A673 (cell line): ENCODE measurements around the gene ARSG. TPM values are rescaled to one million over a fixed set of nuclear protein-coding genes. Genes with fewer than 3 reads are reported as not detected.
"Not testable (repeated sequence)": the region's sequence is repeated elsewhere in the genome, so short reads cannot be mapped to it uniquely, and the experiment has no call there.

Source experiments
- BruUV-seq: library from RNA; stranded (reverse); fragments of 400-500 nt; replicated peaks from 2 replicates; lab custom pipeline; 2021; lab: Mats Ljungman, UMichigan
- CTCF ChIA-PET: fragments of 300-600 bp; sonication (Branson Sonifier 250); formaldehyde crosslinking; loops from one replicate; lab custom pipeline; 2022; ENCODE audit warnings: antibody characterized with exemption; lab: Charles Lee
- POLR2A ChIA-PET: fragments of 300-600 bp; sonication (Branson Sonifier 250); formaldehyde crosslinking; loops from one replicate; lab custom pipeline; 2022; ENCODE audit warnings: antibody characterized with exemption; ENCODE audit not compliant: low non-redundant PET; lab: Charles Lee
- DNase-seq: peaks from one replicate; pipeline ENCODE4 v3.0.0-alpha.2; 2015; ENCODE audit warnings: low spot score
- H3K27ac ChIP-seq: fragments of 200-600 bp; sonication (generic); 2 replicates; pipeline ENCODE4 v1.5.1; 2016; ENCODE audit warnings: mixed run types, low read depth, mild to moderate bottlenecking, mixed read lengths, antibody characterized with exemption, low read length; ENCODE audit not compliant: poor library complexity, severe bottlenecking
- H3K27me3 ChIP-seq: fragments of 200-600 bp; sonication (generic); replicated peaks from 2 replicates; pipeline ENCODE4 v1.6.1; 2017; ENCODE audit warnings: mixed run types, low read depth, mild to moderate bottlenecking, mixed read lengths, antibody characterized with exemption, low read length; ENCODE audit not compliant: insufficient read depth, poor library complexity
- H3K36me3 ChIP-seq: fragments of 200-600 bp; sonication (generic); 2 replicates; pipeline ENCODE4 v1.6.1; 2016; ENCODE audit warnings: mixed run types, mild to moderate bottlenecking, mixed read lengths, antibody characterized with exemption, low read length; ENCODE audit not compliant: insufficient read depth, poor library complexity, severe bottlenecking
- H3K4me1 ChIP-seq: fragments of 200-600 bp; sonication (generic); 2 replicates; pipeline ENCODE4 v1.6.1; 2017; ENCODE audit warnings: mixed run types, mild to moderate bottlenecking, mixed read lengths, antibody characterized with exemption, low read length; ENCODE audit not compliant: insufficient read depth, poor library complexity, severe bottlenecking
- H3K4me3 ChIP-seq: fragments of 200-600 bp; sonication (generic); 2 replicates; pipeline ENCODE4 v1.5.1; 2016; ENCODE audit warnings: low read depth, mixed run types, mild to moderate bottlenecking, mixed read lengths, low read length; ENCODE audit not compliant: poor library complexity, severe bottlenecking
- H3K9me3 ChIP-seq: fragments of 200-600 bp; sonication (generic); 2 replicates; pipeline ENCODE4 v1.6.1; 2016; ENCODE audit warnings: mixed run types, low read depth, mild to moderate bottlenecking, mixed read lengths, antibody characterized with exemption, low read length; ENCODE audit not compliant: poor library complexity, severe bottlenecking
- CTCF ChIP-seq: fragments of 300-800, 200-600 bp; sonication (generic); conservative IDR thresholded peaks from 2 replicates; pipeline ENCODE4 v1.5.1; 2017; ENCODE audit warnings: low read depth, mild to moderate bottlenecking, antibody characterized with exemption, low read length, moderate library complexity, mixed read lengths
- EZH2 ChIP-seq: fragments of 200-600 bp; sonication (generic); IDR thresholded peaks from 2 replicates; pipeline ENCODE4 v1.6.1; 2017; ENCODE audit warnings: borderline replicate concordance, low read depth, mild to moderate bottlenecking, mixed read lengths, antibody characterized with exemption, low read length; ENCODE audit not compliant: poor library complexity, severe bottlenecking
- intact Hi-C: fragments of 100-400 bp; cut with micrococcal nuclease; formaldehyde crosslinking; loops from one replicate; pipeline ENCODE4 v1.10.0; 2022; ENCODE audit not compliant: unreplicated experiment
- total RNA-seq: library from RNA; stranded (reverse); gene quantifications from 2 replicates; pipeline ENCODE4 v1.2.3, GENCODE V29; 2021

Gene ARSG
- total RNA-seq, 1 experiment from 2014 or later: 1.0 TPM

- POLR2A ChIA-PET: interaction anchor here (0.6 to 0.7 kb wide), 2 partner anchors 9 to 960 kb away, joined by 6 to 10 read pairs; no protein-coding TSS in a partner anchor
- H3K27ac ChIP-seq: no peak overlapping the region
- CTCF ChIA-PET: no interaction called here
- intact Hi-C loops: no loop called here
- TF ChIP-seq CTCF (no peak), EZH2 (no peak)
- no peaks in the 10 kb centered on the region for H3K27me3 ChIP-seq
- no peaks in the 10 kb centered on the region for H3K9me3 ChIP-seq
- no peak overlapping the region for H3K4me3 ChIP-seq
- H3K4me1 ChIP-seq: no peaks in the 10 kb centered on the region
- no TSS peak for BruUV-seq
- no peak for DNase-seq
- H3K36me3 ChIP-seq: peaks cover 27% of the 10 kb centered on the region
Measured at GRCh38 chr17:68255731-68256538, 35.4 kb upstream of the ARSG start.

- H3K4me1 ChIP-seq, H3K27ac ChIP-seq, H3K9me3 ChIP-seq, POLR2A ChIA-PET, BruUV-seq, CTCF ChIA-PET, intact Hi-C loops, H3K4me3 ChIP-seq, DNase-seq, H3K27me3 ChIP-seq: not testable (repeated sequence)
- H3K36me3 ChIP-seq: peaks cover 20% of the 10 kb centered on the region
Measured at GRCh38 chr17:68256701-68257100, 34.6 kb upstream of the ARSG start.

- TF ChIP-seq EZH2 (no peak), CTCF (no peak)
- BruUV-seq: no TSS peak
- ChIA-PET CTCF (no interaction called here), POLR2A (no interaction called here)
- no peak overlapping the region for H3K4me3 ChIP-seq
- intact Hi-C loops: no loop called here
- no peaks in the 10 kb centered on the region for H3K9me3 ChIP-seq
- no peaks in the 10 kb centered on the region for H3K27me3 ChIP-seq
- DNase-seq: no peak
- peaks cover 14% of the 10 kb centered on the region for H3K36me3 ChIP-seq
- no peak overlapping the region for H3K27ac ChIP-seq
- no peaks in the 10 kb centered on the region for H3K4me1 ChIP-seq
Measured at GRCh38 chr17:68257934-68258333, 33.4 kb upstream of the ARSG start.

GRCh38 chr17:68258890-68259647 lies 32.2 kb upstream of the ARSG start:
- H3K4me1 ChIP-seq, H3K27ac ChIP-seq, H3K27me3 ChIP-seq, CTCF ChIA-PET, intact Hi-C loops, H3K9me3 ChIP-seq, POLR2A ChIA-PET, H3K4me3 ChIP-seq, BruUV-seq, DNase-seq: not testable (repeated sequence)
- H3K36me3 ChIP-seq: peaks cover 14% of the 10 kb centered on the region

- CTCF ChIA-PET, intact Hi-C loops, H3K27ac ChIP-seq, H3K27me3 ChIP-seq, BruUV-seq, H3K9me3 ChIP-seq, POLR2A ChIA-PET, DNase-seq, H3K4me1 ChIP-seq, H3K4me3 ChIP-seq: not testable (repeated sequence)
- peaks cover 12% of the 10 kb centered on the region for H3K36me3 ChIP-seq
Measured at GRCh38 chr17:68259648-68259951, 31.7 kb upstream of the ARSG start.
